GM12873 (cell line): ENCODE results near the gene CFAP77.

Experiments
- TF ChIP-seq, protein P1 (sequence below): IDR thresholded peaks from 2 replicates; pipeline ENCODE4 v1.5.1; 2012; ENCODE audit warnings: low read depth, mild to moderate bottlenecking, moderate library complexity, low read length, control low read depth; ENCODE audit not compliant: insufficient read depth; ENCODE audit errors: missing control alignments

Gene CFAP77

DNA sequence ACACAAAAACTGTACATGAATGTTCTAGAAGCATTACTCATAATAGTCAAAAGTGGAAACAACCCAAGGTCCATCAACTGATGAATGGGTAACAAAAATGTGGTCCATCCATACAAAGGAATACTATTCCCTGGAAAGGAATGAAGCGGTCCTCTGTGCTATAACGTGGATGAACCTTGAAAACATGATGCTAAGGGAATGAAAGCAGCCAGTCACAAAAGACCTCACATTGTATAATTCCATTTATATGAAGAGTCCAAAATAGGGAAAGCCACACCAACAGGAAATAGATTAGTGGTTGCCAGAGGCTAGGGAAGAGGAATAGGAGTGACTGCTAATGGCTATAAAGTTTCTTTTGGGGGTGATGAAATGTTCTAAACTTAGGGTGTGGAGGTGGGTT lies 149.7 kb downstream of the CFAP77 start:
- TF ChIP-seq, protein P1, sequence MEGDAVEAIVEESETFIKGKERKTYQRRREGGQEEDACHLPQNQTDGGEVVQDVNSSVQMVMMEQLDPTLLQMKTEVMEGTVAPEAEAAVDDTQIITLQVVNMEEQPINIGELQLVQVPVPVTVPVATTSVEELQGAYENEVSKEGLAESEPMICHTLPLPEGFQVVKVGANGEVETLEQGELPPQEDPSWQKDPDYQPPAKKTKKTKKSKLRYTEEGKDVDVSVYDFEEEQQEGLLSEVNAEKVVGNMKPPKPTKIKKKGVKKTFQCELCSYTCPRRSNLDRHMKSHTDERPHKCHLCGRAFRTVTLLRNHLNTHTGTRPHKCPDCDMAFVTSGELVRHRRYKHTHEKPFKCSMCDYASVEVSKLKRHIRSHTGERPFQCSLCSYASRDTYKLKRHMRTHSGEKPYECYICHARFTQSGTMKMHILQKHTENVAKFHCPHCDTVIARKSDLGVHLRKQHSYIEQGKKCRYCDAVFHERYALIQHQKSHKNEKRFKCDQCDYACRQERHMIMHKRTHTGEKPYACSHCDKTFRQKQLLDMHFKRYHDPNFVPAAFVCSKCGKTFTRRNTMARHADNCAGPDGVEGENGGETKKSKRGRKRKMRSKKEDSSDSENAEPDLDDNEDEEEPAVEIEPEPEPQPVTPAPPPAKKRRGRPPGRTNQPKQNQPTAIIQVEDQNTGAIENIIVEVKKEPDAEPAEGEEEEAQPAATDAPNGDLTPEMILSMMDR = no peak

DNA sequence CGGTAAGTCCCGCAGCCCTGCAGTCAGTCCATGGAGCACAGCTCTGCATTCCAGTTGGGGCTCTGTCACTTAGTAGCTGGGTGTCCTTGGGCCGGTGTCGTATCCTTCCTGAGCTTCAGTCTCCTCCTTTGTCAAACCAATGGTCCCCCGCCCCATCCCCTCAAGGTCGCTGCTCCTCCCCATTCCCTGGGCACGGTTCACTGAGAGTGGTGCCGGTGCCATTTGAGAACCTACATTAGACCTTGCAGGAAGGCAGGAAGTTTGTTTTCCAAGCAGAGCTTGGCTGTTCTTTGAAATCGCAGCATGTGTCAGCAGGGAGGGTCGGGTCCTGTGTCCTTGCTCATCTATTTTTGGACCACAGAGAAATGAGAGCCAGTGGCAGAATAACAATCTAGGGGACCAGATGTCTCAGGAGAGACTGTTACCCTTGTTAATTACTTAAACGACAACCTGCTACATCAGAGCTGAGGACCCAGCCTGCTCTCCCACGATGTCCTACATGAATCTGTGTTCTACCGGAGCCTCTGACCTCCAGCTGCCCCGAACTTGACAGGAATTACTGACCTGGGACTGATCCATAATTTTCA lies 150.7 kb downstream of the CFAP77 start:
- TF ChIP-seq, protein P1 = no peak

- TF ChIP-seq, protein P1 = no peak
Measured at GRCh38 chr9:132562306-132562573, 152.2 kb downstream of the CFAP77 start.

DNA sequence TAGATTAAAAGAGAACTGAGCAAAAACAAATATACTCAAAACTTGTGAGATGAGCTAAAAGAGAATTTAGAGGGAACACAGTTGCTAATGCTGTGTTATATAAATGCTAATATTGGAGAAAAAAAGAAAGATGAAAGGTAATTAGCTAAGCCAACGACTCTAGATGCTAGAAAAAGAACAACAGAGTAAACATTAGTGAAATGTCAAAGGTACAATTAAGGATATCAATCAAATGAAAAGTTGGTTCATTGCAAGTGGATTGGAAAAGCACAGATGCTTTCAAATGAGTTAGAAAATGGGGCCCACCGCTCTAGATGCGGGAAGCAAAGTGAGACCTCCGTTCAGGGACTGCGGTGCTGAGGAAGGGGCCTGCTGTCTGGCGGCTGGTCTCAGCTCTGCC lies 154.5 kb downstream of the CFAP77 start:
- TF ChIP-seq, protein P1 = no peak

- TF ChIP-seq, protein P1 = no peak
Measured at GRCh38 chr9:132571806-132572600, 162.0 kb downstream of the CFAP77 start.

- TF ChIP-seq, protein P1 = no peak
Measured at GRCh38 chr9:132572921-132573320, 162.9 kb downstream of the CFAP77 start.

DNA sequence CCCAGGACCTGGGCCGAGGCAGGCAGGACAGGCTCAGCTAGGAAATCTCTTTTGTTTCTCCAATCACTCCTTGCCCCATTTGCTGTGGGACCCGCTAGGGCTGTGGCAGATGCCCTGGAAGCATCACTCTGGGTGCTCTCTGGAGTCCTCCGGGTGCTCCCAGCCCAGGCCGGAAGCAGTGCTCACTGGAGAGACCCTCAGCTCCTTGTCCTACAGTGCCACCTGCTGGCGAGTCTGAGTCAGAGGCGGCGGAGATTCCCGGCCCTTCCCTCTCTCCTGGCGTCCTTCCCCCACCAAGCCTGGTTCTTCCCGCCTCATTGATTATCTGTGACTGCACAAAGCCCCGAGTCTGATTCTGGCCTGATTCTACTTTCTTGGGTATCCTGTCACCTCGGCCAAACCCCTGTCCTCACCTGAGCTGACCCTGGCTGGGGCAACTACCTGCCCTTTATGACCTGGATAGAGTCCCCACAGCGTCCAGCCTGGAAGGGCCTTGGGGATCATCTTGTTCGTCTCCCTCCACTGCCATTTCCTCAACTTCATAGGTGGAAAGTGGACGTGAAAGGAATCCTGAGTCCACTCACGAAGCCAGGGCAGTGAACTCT lies 165.1 kb downstream of the CFAP77 start:
- TF ChIP-seq, protein P1 = peak; percentile 84
